Measurements from ENCODE around the gene VPS13C.

Gene VPS13C

GRCh38 chr15:61815356-61816083 is 244.7 kb downstream of the VPS13C start:
- no peak overlapping the region for H3K27ac ChIP-seq
- TF ChIP-seq CTCF (IDR thresholded peaks at IDR 0.05) (no peak), ZFX (IDR thresholded peaks at IDR 0.05; ENCODE audit: borderline replicate concordance) (no peak)

- H3K27ac ChIP-seq = no peak overlapping the region
- no peak for TF ChIP-seq ZFX (IDR thresholded peaks at IDR 0.05; ENCODE audit: borderline replicate concordance)
- TF ChIP-seq CTCF (IDR thresholded peaks at IDR 0.05) = no peak
Observed at GRCh38 chr15:61812476-61812875, 247.8 kb downstream of the VPS13C start.

- H3K27ac ChIP-seq = no peak overlapping the region
- TF ChIP-seq CTCF (IDR thresholded peaks at IDR 0.05) (no peak), ZFX (IDR thresholded peaks at IDR 0.05; ENCODE audit: borderline replicate concordance) (no peak)
Observed at GRCh38 chr15:61811952-61812351, 248.3 kb downstream of the VPS13C start.

- no peak for TF ChIP-seq ZFX (IDR thresholded peaks at IDR 0.05; ENCODE audit: borderline replicate concordance)
- no peak for TF ChIP-seq CTCF (IDR thresholded peaks at IDR 0.05)
Observed at GRCh38 chr15:61809216-61809615, 251.0 kb downstream of the VPS13C start.

GRCh38 chr15:61807281-61807929 is 252.8 kb downstream of the VPS13C start:
- H3K27ac ChIP-seq = no peak overlapping the region
- no peak for TF ChIP-seq CTCF (IDR thresholded peaks at IDR 0.05)
- TF ChIP-seq ZFX (IDR thresholded peaks at IDR 0.05; ENCODE audit: borderline replicate concordance) = no peak

More at GRCh38 chr15:61809216-61809615, 251.0 kb downstream of the VPS13C start:
- H3K27ac ChIP-seq = no peak overlapping the region

All from 22Rv1 (cell line).